Fibroblast of lung (primary cell): ENCODE results near the gene TP63. TPM values are rescaled to one million over a fixed set of nuclear protein-coding genes. Genes with fewer than 3 reads are reported as not detected.

ENCODE experiments used
- DNase-seq, 2 donors: peaks; one replicate each; pipeline versions ENCODE4 v3.0.0 to v3.0.0-alpha.2; 2010; ENCODE audit warnings: low read depth in 2 of 2
- H2AFZ ChIP-seq: 2 replicates; pipeline ENCODE4 v1.5.1; 2012; ENCODE audit warnings: low read length, control low read depth, inconsistent platforms
- H3K27ac ChIP-seq: 2 replicates; pipeline ENCODE4 v1.5.1; 2011; ENCODE audit warnings: low read length, control low read depth; ENCODE audit not compliant: insufficient read depth
- H3K27me3 ChIP-seq: 2 replicates; pipeline ENCODE4 v1.5.1; 2011; ENCODE audit warnings: mild to moderate bottlenecking, low read length; ENCODE audit not compliant: control insufficient read depth, insufficient read depth
- H3K36me3 ChIP-seq: 2 replicates; pipeline ENCODE4 v1.5.1; 2011; ENCODE audit warnings: low read length; ENCODE audit not compliant: control insufficient read depth, insufficient read depth
- H3K4me1 ChIP-seq: 2 replicates; pipeline ENCODE4 v1.5.1; 2011; ENCODE audit warnings: low read length; ENCODE audit not compliant: control insufficient read depth, insufficient read depth; ENCODE audit errors: extremely low read depth
- H3K4me2 ChIP-seq: 2 replicates; pipeline ENCODE4 v1.5.1; 2011; ENCODE audit warnings: low read length, control low read depth; ENCODE audit not compliant: insufficient read depth; ENCODE audit errors: extremely low read depth
- H3K4me3 ChIP-seq, 4 experiments: fragments of 200-600 bp in 1 of 4; sonication (generic) in 1 of 4; replicated peaks in 1 of 4; 2 replicates each; pipeline ENCODE4 v1.5.1; 2011 to 2016; ENCODE audit warnings: low read length in 4 of 4, low read depth in 3 of 4, mild to moderate bottlenecking in 3 of 4, control low read depth in 2 of 4, inconsistent platforms in 1 of 4, mixed read lengths in 1 of 4; ENCODE audit not compliant: insufficient read depth in 1 of 4; ENCODE audit errors: control extremely low read depth in 1 of 4
- H3K79me2 ChIP-seq: 2 replicates; pipeline ENCODE4 v1.5.1; 2012; ENCODE audit warnings: mild to moderate bottlenecking, low read length, inconsistent platforms; ENCODE audit not compliant: control insufficient read depth, insufficient read depth
- H3K9ac ChIP-seq: 2 replicates; pipeline ENCODE4 v1.5.1; 2011; ENCODE audit warnings: mild to moderate bottlenecking, low read length, control low read depth; ENCODE audit not compliant: insufficient read depth
- H3K9me3 ChIP-seq: 2 replicates; pipeline ENCODE4 v1.5.1; 2012; ENCODE audit warnings: low read depth, low read length; ENCODE audit not compliant: control insufficient read depth, insufficient read depth
- H4K20me1 ChIP-seq: 2 replicates; pipeline ENCODE4 v1.5.1; 2011; ENCODE audit warnings: low read length; ENCODE audit not compliant: control insufficient read depth, insufficient read depth; ENCODE audit errors: extremely low read depth
- EZH2 ChIP-seq: IDR thresholded peaks from 2 replicates; pipeline ENCODE4 v1.5.1; 2012; ENCODE audit warnings: low read length, control low read depth, mild to moderate bottlenecking; ENCODE audit errors: missing control alignments
- polyA plus RNA-seq, 2 donors: library from polyadenylated mRNA; depleted of rRNA in 1 of 2; stranded (reverse) in 1 of 2; unstranded in 1 of 2; fragments of >200 nt; gene quantifications; 2 replicates each; pipeline ENCODE4 v1.2.1, GENCODE V29; 2011 to 2012; ENCODE audit warnings: missing spikeins in 1 of 2
- total RNA-seq: library from RNA; depleted of rRNA; stranded (reverse); fragments of >200 nt; gene quantifications from 2 replicates; pipeline ENCODE4 v1.2.1, GENCODE V29; 2014
- TF ChIP-seq, protein P1 (sequence below), 2 donors: IDR thresholded peaks in 1 of 2; conservative IDR thresholded peaks in 1 of 2; 1 replicate in 1 of 2; 2 replicates in 1 of 2; pipeline ENCODE4 v1.5.1; 2011 to 2012; ENCODE audit warnings: low read length in 2 of 2, control low read depth in 1 of 2, inconsistent platforms in 1 of 2, low read depth in 1 of 2, mild to moderate bottlenecking in 1 of 2

Gene TP63
- total and polyA plus RNA-seq, 2 donors (not counting 1 experiment from before 2014, with no cell fraction given): 0.06 TPM; not detected in 1

DNA sequence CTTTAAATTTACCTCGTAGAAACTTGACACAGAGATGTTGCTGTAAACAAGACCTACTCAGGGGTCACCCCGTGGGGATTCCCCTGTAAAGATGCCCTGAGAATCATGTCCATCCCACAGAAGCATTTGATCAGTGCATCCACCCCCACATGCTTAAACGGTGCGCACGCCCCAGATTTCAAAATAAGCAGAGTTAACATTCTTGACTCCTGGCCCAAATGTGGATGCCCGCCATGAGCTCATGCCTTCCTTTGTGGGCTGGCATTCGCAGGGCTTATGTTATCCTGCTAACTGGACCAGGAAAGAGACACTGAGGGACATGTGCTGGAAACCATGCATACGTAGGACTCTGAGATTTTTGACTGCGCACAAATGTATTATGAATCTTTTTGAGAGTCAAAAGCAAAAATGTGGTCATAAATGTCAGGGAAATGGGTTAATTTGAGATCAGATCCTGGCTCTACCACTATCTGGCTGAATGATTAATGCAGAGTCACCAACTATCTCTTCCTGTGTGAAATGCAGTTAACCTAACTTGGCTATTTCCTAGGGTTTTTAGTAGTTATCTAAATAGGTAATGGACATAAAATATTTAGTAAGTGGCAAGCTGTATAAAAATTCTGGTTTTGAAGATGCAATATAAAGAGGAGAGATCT is 9.1 kb upstream of the TP63 start:
- TF ChIP-seq, protein P1, sequence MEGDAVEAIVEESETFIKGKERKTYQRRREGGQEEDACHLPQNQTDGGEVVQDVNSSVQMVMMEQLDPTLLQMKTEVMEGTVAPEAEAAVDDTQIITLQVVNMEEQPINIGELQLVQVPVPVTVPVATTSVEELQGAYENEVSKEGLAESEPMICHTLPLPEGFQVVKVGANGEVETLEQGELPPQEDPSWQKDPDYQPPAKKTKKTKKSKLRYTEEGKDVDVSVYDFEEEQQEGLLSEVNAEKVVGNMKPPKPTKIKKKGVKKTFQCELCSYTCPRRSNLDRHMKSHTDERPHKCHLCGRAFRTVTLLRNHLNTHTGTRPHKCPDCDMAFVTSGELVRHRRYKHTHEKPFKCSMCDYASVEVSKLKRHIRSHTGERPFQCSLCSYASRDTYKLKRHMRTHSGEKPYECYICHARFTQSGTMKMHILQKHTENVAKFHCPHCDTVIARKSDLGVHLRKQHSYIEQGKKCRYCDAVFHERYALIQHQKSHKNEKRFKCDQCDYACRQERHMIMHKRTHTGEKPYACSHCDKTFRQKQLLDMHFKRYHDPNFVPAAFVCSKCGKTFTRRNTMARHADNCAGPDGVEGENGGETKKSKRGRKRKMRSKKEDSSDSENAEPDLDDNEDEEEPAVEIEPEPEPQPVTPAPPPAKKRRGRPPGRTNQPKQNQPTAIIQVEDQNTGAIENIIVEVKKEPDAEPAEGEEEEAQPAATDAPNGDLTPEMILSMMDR (conservative IDR thresholded peaks at IDR 0.05 in 1 of 2, IDR thresholded peaks at IDR 0.05 in 1 of 2; ENCODE audit: low read depth in 1 of 2, low read length in 2 of 2): no peak
- no peak for TF ChIP-seq EZH2
- Histone ChIP-seq H3K36me3 (no peaks in the 10 kb centered on the region), H4K20me1 (no peaks in the 10 kb centered on the region), H3K79me2 (no peaks in the 10 kb centered on the region), H3K27me3 (no peaks in the 10 kb centered on the region), H3K4me1 (no peaks in the 10 kb centered on the region), H2AFZ (no peak overlapping the region), H3K27ac (no peak overlapping the region), H3K9me3 (no peaks in the 10 kb centered on the region), H3K4me2 (no peak overlapping the region), H3K4me3 (no peak overlapping the region), H3K9ac (no peak overlapping the region)
- DNase-seq: peak in 1 of 2 donors; percentile 17

DNA sequence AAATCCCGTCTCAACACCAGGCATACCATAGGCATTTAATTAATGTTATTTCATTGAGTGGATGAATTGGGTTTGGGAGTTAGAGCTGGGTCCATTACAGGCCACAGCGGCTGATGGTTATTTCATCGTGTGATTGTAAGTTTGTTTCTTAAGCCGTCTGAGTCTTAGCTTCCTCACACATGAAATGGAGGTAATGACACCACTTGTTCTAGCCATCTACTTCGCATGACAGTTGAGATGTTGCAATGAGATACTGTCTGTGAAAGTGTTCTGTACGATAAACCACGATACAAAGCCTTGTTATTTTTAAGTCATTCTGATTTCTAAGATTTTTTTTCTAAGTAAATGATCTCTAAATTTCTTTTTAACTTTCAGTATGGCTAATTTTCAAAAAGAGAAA is 8.6 kb upstream of the TP63 start:
- Histone ChIP-seq H3K4me3 (no peak overlapping the region), H3K4me1 (no peaks in the 10 kb centered on the region), H2AFZ (no peak overlapping the region), H3K36me3 (no peaks in the 10 kb centered on the region), H3K9ac (no peak overlapping the region), H3K4me2 (no peak overlapping the region), H3K79me2 (no peaks in the 10 kb centered on the region), H3K27me3 (no peaks in the 10 kb centered on the region), H3K27ac (no peak overlapping the region), H3K9me3 (no peaks in the 10 kb centered on the region), H4K20me1 (no peaks in the 10 kb centered on the region)
- DNase-seq: no peak
- TF ChIP-seq, protein P1 (conservative IDR thresholded peaks at IDR 0.05 in 1 of 2, IDR thresholded peaks at IDR 0.05 in 1 of 2; ENCODE audit: low read depth in 1 of 2, low read length in 2 of 2): no peak
- no peak for TF ChIP-seq EZH2

- DNase-seq: no peak
- Histone ChIP-seq H3K9me3 (no peaks in the 10 kb centered on the region), H3K4me3 (no peak overlapping the region), H3K27me3 (no peaks in the 10 kb centered on the region), H3K79me2 (no peaks in the 10 kb centered on the region), H3K4me1 (no peaks in the 10 kb centered on the region), H2AFZ (no peak overlapping the region), H3K36me3 (no peaks in the 10 kb centered on the region), H3K4me2 (no peak overlapping the region), H3K9ac (no peak overlapping the region), H3K27ac (no peak overlapping the region), H4K20me1 (no peaks in the 10 kb centered on the region)
- TF ChIP-seq, protein P1 (conservative IDR thresholded peaks at IDR 0.05 in 1 of 2, IDR thresholded peaks at IDR 0.05 in 1 of 2; ENCODE audit: low read depth in 1 of 2, low read length in 2 of 2): no peak
- no peak for TF ChIP-seq EZH2
Measured at GRCh38 chr3:189624130-189624529, 7.1 kb upstream of the TP63 start.
